Gastrocnemius medialis (tissue), 4 donors: Measurements from ENCODE around the gene NPR2.

Experiments used
- CTCF ChIP-seq, 5 experiments: fragments of 450-650 bp in 3 of 5; fragments of 200-600 bp in 2 of 5; sonication (generic) in 2 of 5; IDR thresholded peaks in 4 of 5; conservative IDR thresholded peaks in 1 of 5; 1 replicate in 4 of 5; 2 replicates in 1 of 5; pipeline ENCODE4 v1.5.1; 2016 to 2019; ENCODE audit warnings: antibody characterized with exemption in 5 of 5, mild to moderate bottlenecking in 3 of 5, moderate library complexity in 3 of 5
- POLR2A ChIP-seq, 2 donors: fragments of 450-650 bp; IDR thresholded peaks; one replicate each; pipeline ENCODE4 v1.6.1; 2017; ENCODE audit warnings: antibody characterized with exemption in 2 of 2, mild to moderate bottlenecking in 2 of 2, moderate library complexity in 2 of 2

GRCh38 chr9:35829764-35830096, 38.3 kb downstream of the NPR2 start:
- TF ChIP-seq CTCF (IDR thresholded peaks at IDR 0.05 in 4 of 5, conservative IDR thresholded peaks at IDR 0.05 in 1 of 5) (no peak), POLR2A (IDR thresholded peaks at IDR 0.05) (no peak)
